ENCODE data around the gene NFKBIA. TPM values are rescaled to one million over a fixed set of nuclear protein-coding genes. Genes with fewer than 3 reads are reported as not detected.

NFKBIA gene
- polyA plus RNA-seq, 2 of the 4 experiments (the other 2 are of a cell fraction), result 65.0 to 115 TPM

DNA sequence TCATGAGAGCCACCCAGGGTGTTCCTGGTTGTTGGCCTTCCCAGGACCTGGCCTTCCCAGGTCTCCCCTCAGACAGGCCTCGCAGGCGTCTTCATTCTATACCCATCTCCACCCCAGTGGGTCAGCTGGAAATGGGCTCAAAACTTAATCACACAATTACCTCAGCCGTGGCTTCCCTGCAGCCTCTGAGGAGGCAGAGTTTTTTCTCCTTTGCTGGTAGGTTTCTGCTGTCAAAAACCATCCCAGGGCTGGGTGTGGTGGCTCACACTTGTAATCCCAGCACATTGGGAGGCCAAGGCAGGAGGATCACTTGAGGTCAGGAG, 13.2 kb downstream of the NFKBIA start (continued):
- TF ChIP-seq JUNB (IDR thresholded peaks at IDR 0.05), result no peak
- no peak for TF ChIP-seq KDM1A (IDR thresholded peaks at IDR 0.05; ENCODE audit: low read depth)
- TF ChIP-seq, protein P1, sequence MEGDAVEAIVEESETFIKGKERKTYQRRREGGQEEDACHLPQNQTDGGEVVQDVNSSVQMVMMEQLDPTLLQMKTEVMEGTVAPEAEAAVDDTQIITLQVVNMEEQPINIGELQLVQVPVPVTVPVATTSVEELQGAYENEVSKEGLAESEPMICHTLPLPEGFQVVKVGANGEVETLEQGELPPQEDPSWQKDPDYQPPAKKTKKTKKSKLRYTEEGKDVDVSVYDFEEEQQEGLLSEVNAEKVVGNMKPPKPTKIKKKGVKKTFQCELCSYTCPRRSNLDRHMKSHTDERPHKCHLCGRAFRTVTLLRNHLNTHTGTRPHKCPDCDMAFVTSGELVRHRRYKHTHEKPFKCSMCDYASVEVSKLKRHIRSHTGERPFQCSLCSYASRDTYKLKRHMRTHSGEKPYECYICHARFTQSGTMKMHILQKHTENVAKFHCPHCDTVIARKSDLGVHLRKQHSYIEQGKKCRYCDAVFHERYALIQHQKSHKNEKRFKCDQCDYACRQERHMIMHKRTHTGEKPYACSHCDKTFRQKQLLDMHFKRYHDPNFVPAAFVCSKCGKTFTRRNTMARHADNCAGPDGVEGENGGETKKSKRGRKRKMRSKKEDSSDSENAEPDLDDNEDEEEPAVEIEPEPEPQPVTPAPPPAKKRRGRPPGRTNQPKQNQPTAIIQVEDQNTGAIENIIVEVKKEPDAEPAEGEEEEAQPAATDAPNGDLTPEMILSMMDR (IDR thresholded peaks at IDR 0.05), result no peak
- TF ChIP-seq, protein P2, sequence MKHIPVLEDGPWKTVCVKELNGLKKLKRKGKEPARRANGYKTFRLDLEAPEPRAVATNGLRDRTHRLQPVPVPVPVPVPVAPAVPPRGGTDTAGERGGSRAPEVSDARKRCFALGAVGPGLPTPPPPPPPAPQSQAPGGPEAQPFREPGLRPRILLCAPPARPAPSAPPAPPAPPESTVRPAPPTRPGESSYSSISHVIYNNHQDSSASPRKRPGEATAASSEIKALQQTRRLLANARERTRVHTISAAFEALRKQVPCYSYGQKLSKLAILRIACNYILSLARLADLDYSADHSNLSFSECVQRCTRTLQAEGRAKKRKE (CRISPR knock-in tag; IDR thresholded peaks at IDR 0.05; ENCODE audit: low read depth), result no peak

DNA sequence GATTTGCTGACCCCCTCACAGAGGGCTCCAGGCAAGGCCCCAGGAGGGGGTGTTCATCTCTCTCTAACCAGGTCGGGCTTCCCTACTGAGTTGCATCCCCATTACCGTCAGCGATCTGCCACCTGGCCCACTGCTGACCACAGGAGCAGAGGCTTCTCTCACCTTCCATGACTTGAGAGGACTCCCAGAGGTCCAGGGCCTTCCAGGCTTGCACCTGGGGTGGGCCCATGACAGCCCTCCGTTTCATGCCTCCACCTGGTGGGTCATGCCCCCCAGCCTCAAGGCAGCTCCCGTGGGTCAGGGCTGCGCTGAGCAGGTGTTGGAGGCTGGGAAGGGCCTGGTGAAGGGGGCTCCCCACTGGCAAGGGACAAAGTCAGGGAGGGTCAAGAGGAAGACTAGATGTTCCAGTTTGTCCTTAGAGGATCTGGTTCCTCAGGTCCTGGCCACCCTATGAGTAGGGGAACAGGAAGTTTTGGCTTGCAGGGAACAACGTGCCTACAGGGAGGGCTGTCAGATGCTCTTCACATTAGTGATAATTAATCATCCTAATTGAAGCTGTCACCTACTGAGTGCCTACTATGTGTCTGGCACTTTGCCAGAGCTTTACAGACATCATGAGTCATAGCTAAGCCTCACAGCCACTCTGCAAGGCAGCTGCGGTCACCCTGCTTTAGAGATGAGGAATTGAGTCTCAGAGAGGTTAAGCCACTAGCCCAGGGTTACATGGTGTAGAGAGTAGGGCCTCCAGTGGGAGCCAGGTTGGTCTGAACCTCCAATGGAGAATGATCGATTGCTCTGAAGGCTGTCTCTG, 13.8 kb downstream of the NFKBIA start:
- peak; percentile 46 to 60; a peak in 4 of 6 replicates for ATAC-seq
- WGBS (ENCODE audit: missing lambda C conversion rate), result 63% methylated on average over 9 of the region's 9 CpGs
- Histone ChIP-seq H3K4me1 (peaks cover 20% of the 10 kb centered on the region), H3K9me3 (no peaks in the 10 kb centered on the region), H3K27ac (peak overlapping the region; percentile 63 to 73; a peak in 5 of 6 replicates), H3K4me2 (peak overlapping the region; percentile 15; the same call in 2 of the 3 replicates), H3K4me3 (no peak overlapping the region)
- DNase-seq (ENCODE audit: low read depth in 1 of 2, low spot score in 1 of 2), result no peak
- ChIA-PET POLR2A (interaction anchor here (1.6 kb wide), 1 partner anchor 13 kb away, joined by 4 read pairs; no protein-coding TSS in a partner anchor), CTCF (interaction anchor here (0.6 to 1.1 kb wide), 4 partner anchors 8 to 61 kb away, joined by 3 to 6 read pairs (median 4); partner anchors contain the start of gene NFKBIA)
- TF ChIP-seq HOXB5 (CRISPR knock-in tag; IDR thresholded peaks at IDR 0.05), result peak; percentile 71; the same call in 1 of the 2 replicates
- TF ChIP-seq BHLHE40 (IDR thresholded peaks at IDR 0.05; ENCODE audit: low read depth, low read length), result no peak
- no peak for TF ChIP-seq FOSL2 (IDR thresholded peaks at IDR 0.05)
- TF ChIP-seq FOSL2 (CRISPR knock-in tag; IDR thresholded peaks at IDR 0.05), result peak; percentile 67
- TF ChIP-seq, protein P3, sequence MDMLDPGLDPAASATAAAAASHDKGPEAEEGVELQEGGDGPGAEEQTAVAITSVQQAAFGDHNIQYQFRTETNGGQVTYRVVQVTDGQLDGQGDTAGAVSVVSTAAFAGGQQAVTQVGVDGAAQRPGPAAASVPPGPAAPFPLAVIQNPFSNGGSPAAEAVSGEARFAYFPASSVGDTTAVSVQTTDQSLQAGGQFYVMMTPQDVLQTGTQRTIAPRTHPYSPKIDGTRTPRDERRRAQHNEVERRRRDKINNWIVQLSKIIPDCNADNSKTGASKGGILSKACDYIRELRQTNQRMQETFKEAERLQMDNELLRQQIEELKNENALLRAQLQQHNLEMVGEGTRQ (IDR thresholded peaks at IDR 0.05), result no peak
- no peak for TF ChIP-seq HOXA7 (CRISPR knock-in tag; IDR thresholded peaks at IDR 0.05)
- no peak for TF ChIP-seq NFE2L2 (conservative IDR thresholded peaks at IDR 0.05; ENCODE audit: low read length)
- peak; percentile 18; the same call in 1 of the 2 replicates for TF ChIP-seq JUNB (IDR thresholded peaks at IDR 0.05)
- no peak for TF ChIP-seq FOXS1 (CRISPR knock-in tag; IDR thresholded peaks at IDR 0.05)
- TF ChIP-seq PHF8 (IDR thresholded peaks at IDR 0.05; ENCODE audit: borderline replicate concordance, low read depth), result no peak
- TF ChIP-seq RAD21 (conservative IDR thresholded peaks at IDR 0.05 in 1 of 2, IDR thresholded peaks at IDR 0.05 in 1 of 2), result no peak
- TF ChIP-seq FOSB (CRISPR knock-in tag; IDR thresholded peaks at IDR 0.05), result no peak
- TF ChIP-seq, protein P4, sequence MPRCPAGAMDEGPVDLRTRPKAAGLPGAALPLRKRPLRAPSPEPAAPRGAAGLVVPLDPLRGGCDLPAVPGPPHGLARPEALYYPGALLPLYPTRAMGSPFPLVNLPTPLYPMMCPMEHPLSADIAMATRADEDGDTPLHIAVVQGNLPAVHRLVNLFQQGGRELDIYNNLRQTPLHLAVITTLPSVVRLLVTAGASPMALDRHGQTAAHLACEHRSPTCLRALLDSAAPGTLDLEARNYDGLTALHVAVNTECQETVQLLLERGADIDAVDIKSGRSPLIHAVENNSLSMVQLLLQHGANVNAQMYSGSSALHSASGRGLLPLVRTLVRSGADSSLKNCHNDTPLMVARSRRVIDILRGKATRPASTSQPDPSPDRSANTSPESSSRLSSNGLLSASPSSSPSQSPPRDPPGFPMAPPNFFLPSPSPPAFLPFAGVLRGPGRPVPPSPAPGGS (IDR thresholded peaks at IDR 0.05), result no peak
- no peak for TF ChIP-seq GATA3 (IDR thresholded peaks at IDR 0.05; ENCODE audit: borderline replicate concordance)
- no peak for TF ChIP-seq RNF2 (IDR thresholded peaks at IDR 0.05; ENCODE audit: borderline replicate concordance, low read depth)
- no peak for TF ChIP-seq HDAC2 (IDR thresholded peaks at IDR 0.05)
- TF ChIP-seq, protein P1 (IDR thresholded peaks at IDR 0.05), result no peak
- TF ChIP-seq ZFP36 (IDR thresholded peaks at IDR 0.05; ENCODE audit: borderline replicate concordance, partially characterized antibody), result no peak
- TF ChIP-seq CHD2 (IDR thresholded peaks at IDR 0.05; ENCODE audit: low read length, partially characterized antibody), result no peak
- no peak for TF ChIP-seq ZC3H11A (IDR thresholded peaks at IDR 0.05)
- no peak for TF ChIP-seq RFX5 (IDR thresholded peaks at IDR 0.05)
- TF ChIP-seq RCOR1 (IDR thresholded peaks at IDR 0.05; ENCODE audit: low read depth, low read length), result no peak
- no peak for TF ChIP-seq MAZ (IDR thresholded peaks at IDR 0.05; ENCODE audit: borderline replicate concordance, low read depth, low read length)
- TF ChIP-seq HOXB13 (CRISPR knock-in tag; IDR thresholded peaks at IDR 0.05; ENCODE audit: low read depth), result no peak
- no peak for TF ChIP-seq SREBF2 (IDR thresholded peaks at IDR 0.05)
- no peak for TF ChIP-seq TFCP2L1 (CRISPR knock-in tag; IDR thresholded peaks at IDR 0.05)
- TF ChIP-seq CBX8 (IDR thresholded peaks at IDR 0.05), result no peak
- peak; percentile 7 for FAIRE-seq

Measured in A549 (cell line).